Lower leg skin (tissue), 3 donors: ENCODE data around the gene CALR3.

Source experiments
- POLR2A ChIP-seq, 2 donors: fragments of 450-650 bp; IDR thresholded peaks; one replicate each; pipeline ENCODE4 v1.6.1; 2016 to 2017; ENCODE audit warnings: antibody characterized with exemption in 2 of 2, mild to moderate bottlenecking in 1 of 2, moderate library complexity in 1 of 2
- TF ChIP-seq, protein P1 (sequence below), 3 donors: fragments of 450-650 bp; IDR thresholded peaks; one replicate each; pipeline ENCODE4 v1.5.1; 2016; ENCODE audit warnings: antibody characterized with exemption in 3 of 3, mild to moderate bottlenecking in 3 of 3, moderate library complexity in 2 of 3

DNA sequence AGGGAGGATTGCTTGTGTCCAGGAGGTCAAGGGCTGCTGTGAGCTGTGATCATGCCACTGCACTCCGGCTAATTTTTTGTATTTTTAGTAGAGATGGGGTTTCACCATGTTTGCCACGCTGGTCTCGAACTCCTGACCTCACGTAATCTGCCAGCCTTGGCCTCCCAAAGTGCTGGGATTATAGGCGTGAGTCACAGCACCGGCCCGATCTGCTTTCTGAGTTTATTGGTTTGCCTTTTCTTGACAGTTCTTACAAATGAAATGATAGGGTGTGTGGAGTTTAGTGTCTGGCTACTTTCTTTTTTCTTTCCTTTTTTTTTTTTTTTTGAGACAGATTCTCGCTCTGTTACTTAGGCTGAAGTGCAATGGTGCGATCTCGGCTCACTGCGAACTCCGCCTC is 1.1 kb upstream of the CALR3 start:
- TF ChIP-seq, protein P1, sequence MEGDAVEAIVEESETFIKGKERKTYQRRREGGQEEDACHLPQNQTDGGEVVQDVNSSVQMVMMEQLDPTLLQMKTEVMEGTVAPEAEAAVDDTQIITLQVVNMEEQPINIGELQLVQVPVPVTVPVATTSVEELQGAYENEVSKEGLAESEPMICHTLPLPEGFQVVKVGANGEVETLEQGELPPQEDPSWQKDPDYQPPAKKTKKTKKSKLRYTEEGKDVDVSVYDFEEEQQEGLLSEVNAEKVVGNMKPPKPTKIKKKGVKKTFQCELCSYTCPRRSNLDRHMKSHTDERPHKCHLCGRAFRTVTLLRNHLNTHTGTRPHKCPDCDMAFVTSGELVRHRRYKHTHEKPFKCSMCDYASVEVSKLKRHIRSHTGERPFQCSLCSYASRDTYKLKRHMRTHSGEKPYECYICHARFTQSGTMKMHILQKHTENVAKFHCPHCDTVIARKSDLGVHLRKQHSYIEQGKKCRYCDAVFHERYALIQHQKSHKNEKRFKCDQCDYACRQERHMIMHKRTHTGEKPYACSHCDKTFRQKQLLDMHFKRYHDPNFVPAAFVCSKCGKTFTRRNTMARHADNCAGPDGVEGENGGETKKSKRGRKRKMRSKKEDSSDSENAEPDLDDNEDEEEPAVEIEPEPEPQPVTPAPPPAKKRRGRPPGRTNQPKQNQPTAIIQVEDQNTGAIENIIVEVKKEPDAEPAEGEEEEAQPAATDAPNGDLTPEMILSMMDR (IDR thresholded peaks at IDR 0.05): no peak
- TF ChIP-seq POLR2A (IDR thresholded peaks at IDR 0.05): no peak
